ENCODE results near the gene ATP1A4. TPM values are rescaled to one million over a fixed set of nuclear protein-coding genes. Genes with fewer than 3 reads are reported as not detected.

ATP1A4 gene
- polyA plus RNA-seq (2012; ENCODE audit: insufficient read length, low read depth): not detected

GRCh38 chr1:160151303-160151702 lies at the start of gene ATP1A4:
ATP1A4 (plus strand) TSS chr1:160151603; CDS start chr1:160152041, 438 bp downstream.
- no peak for TF ChIP-seq SIN3A (IDR thresholded peaks at IDR 0.05; ENCODE audit: borderline replicate concordance, insufficient read depth, low read length)
- TF ChIP-seq TAF1 (IDR thresholded peaks at IDR 0.05; ENCODE audit: borderline replicate concordance, insufficient read depth, low read length): no peak
- no peak for TF ChIP-seq POLR2AphosphoS5 (IDR thresholded peaks at IDR 0.05; ENCODE audit: low read depth, low read length)
- no peak for TF ChIP-seq FOXP2 (optimal IDR thresholded peaks at IDR 0.05; ENCODE audit: borderline replicate concordance, extremely low read depth, extremely low read length, insufficient read depth)
- no peak for TF ChIP-seq REST (IDR thresholded peaks at IDR 0.05; ENCODE audit: insufficient read depth in 1 of 2, low read depth in 2 of 2, low read length in 2 of 2)

- TF ChIP-seq REST (IDR thresholded peaks at IDR 0.05; ENCODE audit: insufficient read depth in 1 of 2, low read depth in 2 of 2, low read length in 2 of 2) (no peak), POLR2AphosphoS5 (IDR thresholded peaks at IDR 0.05; ENCODE audit: low read depth, low read length) (no peak), SIN3A (IDR thresholded peaks at IDR 0.05; ENCODE audit: borderline replicate concordance, insufficient read depth, low read length) (no peak), FOXP2 (optimal IDR thresholded peaks at IDR 0.05; ENCODE audit: borderline replicate concordance, extremely low read depth, extremely low read length, insufficient read depth) (no peak), TAF1 (IDR thresholded peaks at IDR 0.05; ENCODE audit: borderline replicate concordance, insufficient read depth, low read length) (no peak)
These were observed 49.5 kb upstream of the ATP1A4 start for GRCh38 chr1:160101717-160102522.

GRCh38 chr1:160103658-160104408 lies 47.6 kb upstream of the ATP1A4 start:
- no peak for TF ChIP-seq REST (IDR thresholded peaks at IDR 0.05; ENCODE audit: insufficient read depth in 1 of 2, low read depth in 2 of 2, low read length in 2 of 2)
- no peak for TF ChIP-seq POLR2AphosphoS5 (IDR thresholded peaks at IDR 0.05; ENCODE audit: low read depth, low read length)
- no peak for TF ChIP-seq FOXP2 (optimal IDR thresholded peaks at IDR 0.05; ENCODE audit: borderline replicate concordance, extremely low read depth, extremely low read length, insufficient read depth)
- no peak for TF ChIP-seq TAF1 (IDR thresholded peaks at IDR 0.05; ENCODE audit: borderline replicate concordance, insufficient read depth, low read length)
- no peak for TF ChIP-seq SIN3A (IDR thresholded peaks at IDR 0.05; ENCODE audit: borderline replicate concordance, insufficient read depth, low read length)

GRCh38 chr1:160104486-160104885 lies 46.9 kb upstream of the ATP1A4 start:
- TF ChIP-seq REST (IDR thresholded peaks at IDR 0.05; ENCODE audit: insufficient read depth in 1 of 2, low read depth in 2 of 2, low read length in 2 of 2): no peak
- no peak for TF ChIP-seq POLR2AphosphoS5 (IDR thresholded peaks at IDR 0.05; ENCODE audit: low read depth, low read length)
- TF ChIP-seq SIN3A (IDR thresholded peaks at IDR 0.05; ENCODE audit: borderline replicate concordance, insufficient read depth, low read length): no peak
- no peak for TF ChIP-seq TAF1 (IDR thresholded peaks at IDR 0.05; ENCODE audit: borderline replicate concordance, insufficient read depth, low read length)
- TF ChIP-seq FOXP2 (optimal IDR thresholded peaks at IDR 0.05; ENCODE audit: borderline replicate concordance, extremely low read depth, extremely low read length, insufficient read depth): no peak
